Measurements from ENCODE around the gene UBA3. TPM values are rescaled to one million over a fixed set of nuclear protein-coding genes. Genes with fewer than 3 reads are reported as not detected.

UBA3 gene
- total RNA-seq, 1 experiment from 2014 or later = 67.2 TPM

- Histone ChIP-seq H2BK15ac (ENCODE audit: low read depth, low read length) (no peak overlapping the region), H3K79me2 (ENCODE audit: insufficient read depth, low read length) (no peaks in the 10 kb centered on the region), H3K27me3 (ENCODE audit: insufficient read depth, low read length) (no peaks in the 10 kb centered on the region), H2BK5ac (ENCODE audit: insufficient read length, low read length) (no peak overlapping the region), H3K9ac (ENCODE audit: extremely low read depth, insufficient read length, low read length) (peak overlapping the region; percentile 81), H3K18ac (ENCODE audit: insufficient read length, low read depth, low read length) (no peak overlapping the region), H3K4me2 (ENCODE audit: insufficient read depth, insufficient read length, low read length) (peak overlapping the region; percentile 98), H4K8ac (replicated peaks; ENCODE audit: insufficient read length, low read depth, low read length) (no peak overlapping the region), H2BK120ac (ENCODE audit: low read depth, low read length, poor library complexity, severe bottlenecking) (no peak overlapping the region), H3K4me1 (ENCODE audit: insufficient read depth, low read length) (peaks cover 8% of the 10 kb centered on the region; the same call in 1 of the 2 replicates), H2BK20ac (ENCODE audit: low read depth, low read length, poor library complexity, severe bottlenecking) (no peak overlapping the region), H2BK12ac (ENCODE audit: insufficient read length, low read depth, low read length) (no peak overlapping the region), H3K9me3 (ENCODE audit: control insufficient read depth, low read depth, low read length) (no peaks in the 10 kb centered on the region), H3K56ac (ENCODE audit: insufficient read length, low read depth, low read length) (no peak overlapping the region), H2AK5ac (ENCODE audit: insufficient read length, low read length) (no peak overlapping the region), H3K23me2 (ENCODE audit: insufficient read length, low read depth, low read length, poor library complexity, severe bottlenecking) (peaks cover 7% of the 10 kb centered on the region), H3K27ac (ENCODE audit: insufficient read length, low read depth, low read length) (no peak overlapping the region), H3K23ac (ENCODE audit: insufficient read length, low read depth, low read length) (no peak overlapping the region), H4K20me1 (ENCODE audit: control insufficient read depth, insufficient read depth, insufficient read length) (no peaks in the 10 kb centered on the region), H4K5ac (ENCODE audit: insufficient read length, low read depth, low read length) (no peak overlapping the region), H4K91ac (ENCODE audit: insufficient read length, low read depth, low read length) (no peak overlapping the region), H3T11ph (ENCODE audit: low read length) (no peak overlapping the region), H2AFZ (ENCODE audit: low read length) (peak overlapping the region; percentile 78), H3K14ac (ENCODE audit: insufficient read depth, low read length) (no peak overlapping the region; the same call in 1 of the 2 replicates), H3K79me1 (ENCODE audit: insufficient read depth, low read depth, low read length, poor library complexity, severe bottlenecking) (no peaks in the 10 kb centered on the region), H3K4ac (ENCODE audit: low read depth, low read length) (no peak overlapping the region)
- no peak for DNase-seq
- no peaks in the 10 kb centered on the region for H3K36me3 Mint-ChIP-seq (ENCODE audit: insufficient read depth in 1 of 3, low read depth in 3 of 3)
- TF ChIP-seq, protein P1, sequence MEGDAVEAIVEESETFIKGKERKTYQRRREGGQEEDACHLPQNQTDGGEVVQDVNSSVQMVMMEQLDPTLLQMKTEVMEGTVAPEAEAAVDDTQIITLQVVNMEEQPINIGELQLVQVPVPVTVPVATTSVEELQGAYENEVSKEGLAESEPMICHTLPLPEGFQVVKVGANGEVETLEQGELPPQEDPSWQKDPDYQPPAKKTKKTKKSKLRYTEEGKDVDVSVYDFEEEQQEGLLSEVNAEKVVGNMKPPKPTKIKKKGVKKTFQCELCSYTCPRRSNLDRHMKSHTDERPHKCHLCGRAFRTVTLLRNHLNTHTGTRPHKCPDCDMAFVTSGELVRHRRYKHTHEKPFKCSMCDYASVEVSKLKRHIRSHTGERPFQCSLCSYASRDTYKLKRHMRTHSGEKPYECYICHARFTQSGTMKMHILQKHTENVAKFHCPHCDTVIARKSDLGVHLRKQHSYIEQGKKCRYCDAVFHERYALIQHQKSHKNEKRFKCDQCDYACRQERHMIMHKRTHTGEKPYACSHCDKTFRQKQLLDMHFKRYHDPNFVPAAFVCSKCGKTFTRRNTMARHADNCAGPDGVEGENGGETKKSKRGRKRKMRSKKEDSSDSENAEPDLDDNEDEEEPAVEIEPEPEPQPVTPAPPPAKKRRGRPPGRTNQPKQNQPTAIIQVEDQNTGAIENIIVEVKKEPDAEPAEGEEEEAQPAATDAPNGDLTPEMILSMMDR (conservative IDR thresholded peaks at IDR 0.05) = no peak
- H3K27me3 Mint-ChIP-seq (ENCODE audit: low read depth) = no peaks in the 10 kb centered on the region; the same call in 1 of the 2 replicates
- no CpG with 5 or more reads among the region's 8 CpGs for WGBS (ENCODE audit: extremely low coverage, insufficient read length, low lambda C conversion rate)
- no peaks in the 10 kb centered on the region for H3K9me3 Mint-ChIP-seq
- H3K4me3 Mint-ChIP-seq = peak overlapping the region; percentile 89 to 94
- peaks cover 38 to 40% of the 10 kb centered on the region in 2 experiments for H3K4me1 Mint-ChIP-seq
- H3K27ac Mint-ChIP-seq = peak overlapping the region in 1 of 3 experiments; percentile 48; a peak in 1 of 7 replicates
These were observed 5.9 kb upstream of the UBA3 start for GRCh38 chr3:69085833-69086722.
